ENCODE data around the gene PPT1.

DNA sequence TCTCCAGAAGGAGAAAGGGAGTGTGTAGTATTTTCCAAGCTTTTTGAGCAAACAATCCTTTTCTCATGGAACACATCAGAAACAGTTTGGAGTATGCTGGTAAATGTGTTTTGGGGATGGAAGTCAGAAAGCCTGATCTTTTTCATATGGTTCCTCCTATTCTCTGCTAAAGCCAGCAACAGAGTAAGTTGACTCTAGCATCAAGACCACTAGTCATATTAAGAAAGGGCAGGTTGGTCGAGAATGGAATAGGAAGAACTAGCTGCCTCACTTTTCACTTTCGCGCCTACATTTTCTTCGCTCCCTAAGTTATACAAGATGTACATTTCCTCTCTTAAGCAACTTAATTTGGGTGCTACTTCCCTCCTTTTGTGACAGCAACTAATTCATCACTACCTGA, 24.0 kb downstream of the PPT1 start:
- TF ChIP-seq, protein P1, sequence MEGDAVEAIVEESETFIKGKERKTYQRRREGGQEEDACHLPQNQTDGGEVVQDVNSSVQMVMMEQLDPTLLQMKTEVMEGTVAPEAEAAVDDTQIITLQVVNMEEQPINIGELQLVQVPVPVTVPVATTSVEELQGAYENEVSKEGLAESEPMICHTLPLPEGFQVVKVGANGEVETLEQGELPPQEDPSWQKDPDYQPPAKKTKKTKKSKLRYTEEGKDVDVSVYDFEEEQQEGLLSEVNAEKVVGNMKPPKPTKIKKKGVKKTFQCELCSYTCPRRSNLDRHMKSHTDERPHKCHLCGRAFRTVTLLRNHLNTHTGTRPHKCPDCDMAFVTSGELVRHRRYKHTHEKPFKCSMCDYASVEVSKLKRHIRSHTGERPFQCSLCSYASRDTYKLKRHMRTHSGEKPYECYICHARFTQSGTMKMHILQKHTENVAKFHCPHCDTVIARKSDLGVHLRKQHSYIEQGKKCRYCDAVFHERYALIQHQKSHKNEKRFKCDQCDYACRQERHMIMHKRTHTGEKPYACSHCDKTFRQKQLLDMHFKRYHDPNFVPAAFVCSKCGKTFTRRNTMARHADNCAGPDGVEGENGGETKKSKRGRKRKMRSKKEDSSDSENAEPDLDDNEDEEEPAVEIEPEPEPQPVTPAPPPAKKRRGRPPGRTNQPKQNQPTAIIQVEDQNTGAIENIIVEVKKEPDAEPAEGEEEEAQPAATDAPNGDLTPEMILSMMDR (IDR thresholded peaks at IDR 0.05), result no peak
- TF ChIP-seq POLR2A (IDR thresholded peaks at IDR 0.05) (no peak), POLR2AphosphoS5 (IDR thresholded peaks at IDR 0.05) (no peak)

Data from prostate gland (tissue), 2 donors.